ENCODE measurements around the gene DNM3.

Gene DNM3

DNA sequence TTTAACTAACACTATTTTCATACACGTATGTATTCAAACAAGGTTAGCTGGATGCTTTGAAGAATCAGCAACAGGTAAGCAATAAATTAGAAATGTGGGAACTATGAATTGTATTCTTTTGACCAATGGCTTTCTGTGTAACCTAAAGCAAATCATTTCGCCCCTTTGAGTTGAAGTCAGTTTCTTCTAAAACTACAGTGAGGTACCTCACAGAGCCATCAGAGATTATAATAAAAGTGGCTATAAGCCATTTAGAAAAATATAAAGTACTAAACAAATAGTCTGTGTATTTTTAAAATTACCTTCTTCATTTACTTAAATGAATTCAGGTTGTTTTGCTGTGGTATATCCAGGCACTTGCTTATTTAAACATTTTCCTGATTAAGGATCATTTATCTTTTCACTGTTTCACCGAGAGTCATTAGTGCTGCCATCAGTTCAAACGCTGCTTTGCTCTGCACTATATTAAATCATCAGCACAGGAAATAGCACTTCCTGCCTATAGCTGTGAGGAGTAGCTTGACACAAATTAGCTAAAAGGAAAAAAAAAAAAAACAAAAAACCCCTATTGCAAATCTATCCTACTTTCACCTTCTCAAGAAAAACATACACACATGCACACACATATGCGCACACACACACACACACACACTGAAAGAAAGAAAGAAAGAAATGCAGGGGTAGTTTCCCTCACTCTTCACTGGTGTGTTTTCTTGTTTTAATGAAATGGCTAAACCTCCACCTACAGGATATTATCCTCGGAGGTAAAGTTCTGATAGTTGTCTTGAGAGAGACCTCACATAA, 539.3 kb downstream of the DNM3 start:
- no peak for DNase-seq

DNA sequence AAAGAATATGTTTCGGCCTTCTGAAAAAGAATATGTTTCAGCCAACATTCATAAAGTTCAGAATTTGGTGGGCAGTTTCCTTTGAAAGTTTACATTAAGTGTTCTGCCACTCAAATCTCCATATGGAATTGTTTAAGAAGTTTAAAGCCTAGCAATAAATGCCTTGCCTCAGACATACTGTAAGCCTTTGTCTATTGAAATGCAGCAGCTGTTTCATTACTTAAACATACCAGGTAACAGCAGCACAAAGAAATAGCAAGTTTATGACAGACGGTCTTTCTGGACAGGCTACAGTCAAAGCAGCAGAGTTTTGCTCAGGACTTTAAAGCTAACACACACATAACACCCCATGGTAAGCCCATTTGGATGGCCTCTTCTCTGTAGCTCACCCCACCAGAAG, 540.6 kb downstream of the DNM3 start:
- DNase-seq = no peak

GRCh38 chr1:172382406-172382805, 541.1 kb downstream of the DNM3 start:
- DNase-seq = no peak

DNA sequence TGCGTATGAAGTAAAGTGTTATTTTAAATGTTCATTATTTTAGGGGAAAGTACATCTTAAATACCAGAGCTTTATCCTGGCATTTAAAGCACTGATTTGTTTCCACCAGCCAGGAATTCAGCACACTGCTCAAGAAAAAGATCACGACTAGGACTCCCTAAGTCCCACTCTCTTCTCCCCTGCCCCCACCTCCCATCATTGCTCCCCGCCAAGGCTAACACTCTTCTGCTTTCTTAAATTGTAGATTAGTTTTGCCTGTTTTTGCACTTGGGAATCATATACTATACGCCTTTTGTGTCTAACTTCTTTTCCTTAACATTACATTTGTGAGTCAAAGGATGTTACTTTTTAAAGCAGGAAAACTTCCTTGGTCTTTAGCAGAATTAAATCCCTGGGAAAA, 541.7 kb downstream of the DNM3 start:
- DNase-seq = no peak

DNA sequence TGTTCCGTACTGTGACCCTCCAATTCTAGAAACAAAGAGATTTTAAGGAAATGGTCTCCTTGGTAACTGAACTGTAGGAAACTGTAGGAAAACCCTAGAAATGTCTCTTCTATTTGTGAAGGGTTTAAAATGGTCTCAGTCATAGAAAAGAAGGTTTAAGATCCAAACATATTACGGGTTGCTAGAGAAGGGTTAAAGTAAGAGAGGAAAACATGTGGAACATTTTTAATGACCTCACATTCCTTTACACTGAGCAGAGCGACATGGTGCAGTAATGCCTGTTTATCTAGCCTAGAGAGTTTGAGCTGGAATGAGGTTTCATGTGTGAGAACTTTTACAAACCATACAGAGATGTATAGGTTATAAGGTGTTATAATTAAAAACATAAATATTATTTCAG, 542.2 kb downstream of the DNM3 start:
- no peak for DNase-seq

DNA sequence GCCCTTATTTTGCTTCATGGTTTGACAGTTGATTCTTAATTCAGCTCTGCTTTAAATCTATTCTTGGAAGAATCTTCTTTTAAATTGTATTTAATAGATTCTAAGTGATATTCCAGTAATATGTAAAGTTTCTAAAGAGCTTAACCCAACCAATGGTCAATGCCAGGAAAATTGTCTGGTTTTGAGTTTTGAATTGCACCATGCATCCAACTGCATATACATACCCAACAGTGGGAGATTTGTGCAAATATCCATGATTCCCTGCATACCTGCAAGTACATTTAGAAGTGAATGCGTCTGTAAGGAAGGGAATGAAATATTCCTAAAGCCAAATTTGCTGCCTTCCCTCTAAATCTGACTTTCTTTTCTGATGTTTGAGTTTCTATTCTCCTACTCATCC, 543.4 kb downstream of the DNM3 start:
- DNase-seq = no peak

DNA sequence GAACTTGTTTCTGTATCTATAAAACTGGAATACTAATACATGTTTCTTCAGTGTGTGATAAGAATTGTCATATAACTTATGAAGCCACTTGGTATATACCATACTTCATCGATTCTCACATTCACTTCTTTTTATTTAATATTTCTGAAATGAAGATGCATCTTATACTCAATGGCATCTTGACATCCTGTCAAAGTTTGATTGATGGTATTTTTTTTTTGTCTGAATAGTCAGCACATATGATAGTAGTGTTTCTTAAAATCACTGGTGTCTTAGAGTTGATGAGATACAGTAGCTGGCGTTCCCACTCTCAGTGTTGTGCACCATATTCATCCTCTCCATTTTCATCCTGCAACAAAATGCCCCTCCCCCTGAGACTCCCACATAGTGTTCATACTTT, 544.7 kb downstream of the DNM3 start:
- DNase-seq = no peak

- DNase-seq = no peak
Measured at GRCh38 chr1:172388490-172388889, 547.2 kb downstream of the DNM3 start.

- no peak for DNase-seq
Measured at GRCh38 chr1:172390301-172390682, 549.0 kb downstream of the DNM3 start.

DNA sequence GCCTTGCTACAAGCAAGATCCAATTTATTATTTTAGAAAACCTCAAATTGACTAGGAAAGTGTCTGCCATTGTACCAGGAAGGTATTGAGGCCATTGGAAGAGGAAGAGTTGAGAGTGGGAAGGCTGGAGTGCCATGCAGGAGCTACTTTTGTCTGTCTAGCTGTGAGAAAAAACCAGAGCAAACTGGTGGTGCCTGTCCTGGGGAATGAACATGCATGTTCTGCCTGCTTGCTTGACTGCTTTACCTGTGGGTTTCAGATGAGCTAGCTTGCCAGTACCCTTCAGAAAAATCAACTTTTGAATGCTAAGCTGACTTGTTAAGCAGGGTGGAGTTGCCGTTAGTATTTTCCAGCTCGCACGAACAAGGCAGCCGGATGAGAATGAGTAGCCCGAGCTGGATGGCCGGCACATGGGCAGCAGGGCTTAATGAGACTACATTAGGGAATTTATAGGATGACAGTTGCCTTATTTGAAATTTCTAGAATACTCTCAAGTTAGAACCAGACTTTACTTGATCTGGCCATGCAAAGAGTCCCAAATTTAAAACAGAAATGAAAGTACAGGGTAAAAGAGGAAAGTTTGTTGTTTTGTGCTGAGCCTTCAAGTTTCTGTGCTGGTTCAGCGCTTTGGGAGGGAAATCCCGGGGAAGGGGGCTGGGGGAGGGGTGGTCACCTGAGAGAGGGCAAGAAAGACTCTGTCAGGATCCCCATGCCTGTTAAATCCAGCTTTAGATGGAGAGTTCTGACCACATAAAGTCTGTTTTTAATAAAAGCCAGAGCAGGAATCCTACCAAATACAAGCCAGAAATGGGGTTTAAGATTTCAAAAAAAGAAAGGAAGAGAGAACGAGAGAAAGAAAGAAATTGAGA, 549.6 kb downstream of the DNM3 start:
- DNase-seq = no peak

DNA sequence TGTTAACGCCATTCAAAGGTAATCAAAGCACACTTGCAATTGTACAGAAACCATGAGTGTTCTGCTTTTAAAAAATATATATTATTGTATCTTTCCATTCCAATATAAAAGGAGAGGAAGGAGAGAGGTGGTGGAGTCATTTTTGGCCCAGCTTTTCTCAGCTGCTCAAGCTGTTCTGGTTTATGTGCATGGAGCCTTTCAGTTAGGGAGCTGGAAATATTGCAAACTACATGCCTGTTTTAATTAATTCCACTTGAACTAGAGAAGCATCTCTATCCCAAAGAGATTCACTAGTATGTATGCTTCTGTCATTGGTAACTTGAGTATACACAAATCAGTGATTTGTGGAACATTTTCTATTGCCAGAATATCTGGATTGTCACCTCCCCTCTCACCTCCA, 550.7 kb downstream of the DNM3 start:
- DNase-seq = no peak

GRCh38 chr1:172393354-172393753, 552.1 kb downstream of the DNM3 start:
- peak; percentile 40 to 91 for DNase-seq

DNA sequence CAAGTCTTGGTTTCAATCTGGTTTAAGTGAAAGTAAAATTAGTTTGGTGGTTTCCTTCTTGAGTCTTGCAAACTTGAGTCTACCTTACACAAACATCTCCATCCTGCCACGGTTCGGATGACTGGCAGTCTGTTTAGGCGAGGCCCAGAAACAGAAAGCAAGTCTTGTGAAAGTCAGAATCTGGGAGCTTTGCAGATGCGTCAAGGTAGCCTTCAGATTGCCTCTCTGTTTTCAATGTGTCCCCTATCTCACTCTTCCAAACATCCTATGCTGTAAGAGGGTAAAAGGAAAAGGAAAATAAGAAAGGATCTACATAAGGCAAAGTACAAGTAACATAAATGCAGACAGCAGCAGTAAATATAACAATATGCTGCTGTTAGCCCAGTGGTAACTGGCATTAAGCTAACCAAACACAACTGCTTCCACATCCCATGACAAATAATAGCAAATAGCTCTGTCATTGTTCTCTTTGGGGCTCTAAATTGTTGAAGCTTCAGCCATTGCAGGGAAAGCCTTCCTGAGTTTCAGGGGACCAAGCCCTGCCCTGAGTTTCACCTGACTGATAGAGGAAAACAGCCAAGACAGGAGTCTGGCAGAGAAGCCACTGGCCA, 552.9 kb downstream of the DNM3 start:
- peak; percentile 37 to 76 for DNase-seq

GRCh38 chr1:172394811-172395210, 553.5 kb downstream of the DNM3 start:
- DNase-seq = no peak

GRCh38 chr1:172395576-172395975, 554.3 kb downstream of the DNM3 start:
- DNase-seq = no peak

GRCh38 chr1:172397221-172397620, 555.9 kb downstream of the DNM3 start:
- no peak for DNase-seq

GRCh38 chr1:172397633-172398032, 556.3 kb downstream of the DNM3 start:
- no peak for DNase-seq

- no peak for DNase-seq
Measured at GRCh38 chr1:172398193-172398592, 556.9 kb downstream of the DNM3 start.

GRCh38 chr1:172398970-172399755, 557.9 kb downstream of the DNM3 start:
- DNase-seq = peak in 1 of 2 donors; percentile 47

- DNase-seq = no peak
Measured at GRCh38 chr1:172399756-172400721, 558.7 kb downstream of the DNM3 start.

- no peak for DNase-seq
Measured at GRCh38 chr1:172400722-172401105, 559.4 kb downstream of the DNM3 start.

DNA sequence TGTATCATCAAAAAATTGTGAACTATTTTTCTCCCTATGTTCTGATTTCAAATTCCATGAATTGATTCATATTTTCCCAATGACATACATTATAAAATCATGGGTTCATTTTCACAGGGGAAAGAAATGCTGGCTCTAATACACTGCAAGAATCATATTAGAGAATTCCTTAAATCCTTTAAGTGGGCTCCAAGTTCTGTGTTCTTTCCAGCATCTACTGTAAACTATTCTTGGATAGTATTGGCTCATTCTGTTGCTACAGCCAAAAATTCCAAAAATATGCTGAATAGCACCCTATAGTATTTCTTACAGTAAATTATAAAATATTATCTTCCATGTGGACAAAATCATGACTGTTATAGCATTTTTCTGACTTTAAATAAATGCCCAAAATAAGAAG, 560.2 kb downstream of the DNM3 start:
- no peak for DNase-seq
